GM12878 (cell line): ENCODE data around the gene VRTN. TPM values are rescaled to one million over a fixed set of nuclear protein-coding genes. Genes with fewer than 3 reads are reported as not detected.

ENCODE experiments used
- BRCA1 ChIP-seq: IDR thresholded peaks from 2 replicates; pipeline ENCODE4 v1.6.1; 2011; ENCODE audit warnings: low read depth, low read length, improper control_type of control experiment
- CBX3 ChIP-seq: fragments of 200-600 bp; sonication (generic); IDR thresholded peaks from 2 replicates; pipeline ENCODE4 v1.6.1; 2016; ENCODE audit warnings: low read depth, borderline replicate concordance
- CREB1 ChIP-seq: IDR thresholded peaks from 2 replicates; pipeline ENCODE4 v1.6.1; 2012; ENCODE audit warnings: low read depth, mild to moderate bottlenecking, inconsistent platforms
- HDAC2 ChIP-seq: fragments of 200-600 bp; sonication (generic); IDR thresholded peaks from 2 replicates; pipeline ENCODE4 v1.6.1; 2017
- MTA3 ChIP-seq: IDR thresholded peaks from 2 replicates; pipeline ENCODE4 v1.6.1; 2012; ENCODE audit warnings: low read length, inconsistent platforms, borderline replicate concordance
- SIN3A ChIP-seq: IDR thresholded peaks from 2 replicates; pipeline ENCODE4 v1.6.1; 2012; ENCODE audit warnings: low read depth, low read length, improper control_type of control experiment
- SMARCA5 ChIP-seq: fragments of 450-650 bp; IDR thresholded peaks from 2 replicates; pipeline ENCODE4 v1.6.1; 2017; ENCODE audit warnings: mild to moderate bottlenecking
- TBL1XR1 ChIP-seq: IDR thresholded peaks from 2 replicates; pipeline ENCODE4 v1.6.1; 2012; ENCODE audit warnings: low read depth, low read length, improper control_type of control experiment
- YBX1 ChIP-seq: fragments of 450-650 bp; IDR thresholded peaks from 2 replicates; pipeline ENCODE4 v1.6.1; 2016; ENCODE audit warnings: antibody characterized with exemption
- YY1 ChIP-seq: IDR thresholded peaks from 2 replicates; pipeline ENCODE4 v1.6.1; 2011; ENCODE audit warnings: low read depth, mild to moderate bottlenecking, low read length
- polyA plus RNA-seq, 11 experiments: library from polyadenylated mRNA; depleted of rRNA in 4 of 11; unstranded in 6 of 11; stranded (reverse) in 5 of 11; fragments of >200 nt; fragmentation: Nextera tagmentation in 4 of 11; fragmentation: Illumina TruSeq in 1 of 11; extraction: Ambion mirVana in 4 of 11; extraction: Trizol in 1 of 11; gene quantifications; 1 replicate in 1 of 11; 2 replicates in 10 of 11; pipeline versions ENCODE4 v1.2.1 to v1.2.3, GENCODE V29; 2011 to 2016; ENCODE audit warnings: inconsistent platforms in 2 of 11, missing spikeins in 2 of 11, low read depth in 1 of 11
- total RNA-seq, 4 experiments: library from RNA; depleted of rRNA in 3 of 4; stranded (reverse); fragments of >200 nt in 3 of 4; fragmentation: Illumina TruSeq in 1 of 4; extraction: Trizol in 1 of 4; gene quantifications; 2 replicates each; pipeline versions ENCODE4 v1.2.1 to v1.2.3, GENCODE V29; 2013 to 2021
- TF ChIP-seq, protein P1 (sequence below): fragments of 450-650 bp; IDR thresholded peaks from 2 replicates; pipeline ENCODE4 v1.6.1; 2016; ENCODE audit warnings: mild to moderate bottlenecking, moderate library complexity, borderline replicate concordance
- TF ChIP-seq, protein P2 (sequence below): IDR thresholded peaks from 2 replicates; pipeline ENCODE4 v1.6.1; 2011; ENCODE audit warnings: borderline replicate concordance, low read depth, mild to moderate bottlenecking, moderate library complexity, mixed read lengths, low read length; ENCODE audit not compliant: insufficient read depth; ENCODE audit errors: extremely low read length
- TF ChIP-seq, protein P3 (sequence below): fragments of 450-650 bp; IDR thresholded peaks from 2 replicates; pipeline ENCODE4 v1.6.1; 2016; ENCODE audit warnings: mild to moderate bottlenecking
- TF ChIP-seq, protein P4 (sequence below): fragments of 450-650 bp; IDR thresholded peaks from 2 replicates; pipeline ENCODE4 v1.6.1; 2017; ENCODE audit warnings: mild to moderate bottlenecking
- TF ChIP-seq, protein P5 (sequence below): fragments of 450-650 bp; IDR thresholded peaks from 2 replicates; pipeline ENCODE4 v1.6.1; 2014; ENCODE audit warnings: mild to moderate bottlenecking
- TF ChIP-seq, protein P6 (sequence below): fragments of 450-650 bp; IDR thresholded peaks from 2 replicates; pipeline ENCODE4 v1.6.1; 2017; ENCODE audit warnings: mild to moderate bottlenecking, moderate library complexity

The VRTN gene
- total and polyA plus RNA-seq, 10 of the 15 experiments (the other 5 are each of a cell fraction or from before 2014, with no cell fraction given) = 0.31 TPM; not detected in 9

DNA sequence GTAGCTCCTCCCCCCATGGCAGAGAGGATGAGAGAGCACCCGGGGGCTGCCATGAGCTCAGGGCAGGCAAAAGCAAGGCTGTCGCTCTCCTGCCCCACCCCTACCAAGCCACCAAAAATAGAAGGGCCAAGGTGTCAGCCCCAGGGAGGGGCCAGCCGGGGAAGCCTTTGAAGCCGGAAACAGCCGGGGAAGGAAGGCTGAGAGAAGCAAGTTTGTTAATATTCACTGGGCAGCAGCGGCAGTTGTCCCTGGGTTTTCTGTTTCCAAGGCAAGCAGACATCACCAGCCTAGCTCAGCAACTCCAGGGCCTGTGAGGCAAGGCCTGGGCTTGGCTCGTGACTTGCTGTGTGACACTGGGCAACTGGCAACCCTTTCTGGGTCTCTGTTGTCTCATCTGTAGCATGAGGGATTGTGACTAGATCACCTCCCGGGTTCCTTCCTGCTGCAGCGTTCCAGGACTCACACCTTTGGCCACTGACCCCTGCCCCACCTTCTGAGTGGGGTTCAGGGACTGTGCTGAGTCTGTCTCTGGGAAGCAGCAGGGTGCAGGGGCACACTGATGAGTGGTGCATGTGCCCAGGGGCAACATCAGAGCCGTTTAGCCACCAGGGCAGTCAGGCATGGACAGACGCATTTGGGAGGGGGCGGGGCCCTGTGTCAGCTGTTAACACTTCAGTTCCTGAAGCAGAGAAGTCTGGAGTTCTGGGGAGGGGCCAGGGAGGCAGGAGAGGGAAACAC, 53.4 kb downstream of the VRTN start (continued):
- TF ChIP-seq, protein P1, sequence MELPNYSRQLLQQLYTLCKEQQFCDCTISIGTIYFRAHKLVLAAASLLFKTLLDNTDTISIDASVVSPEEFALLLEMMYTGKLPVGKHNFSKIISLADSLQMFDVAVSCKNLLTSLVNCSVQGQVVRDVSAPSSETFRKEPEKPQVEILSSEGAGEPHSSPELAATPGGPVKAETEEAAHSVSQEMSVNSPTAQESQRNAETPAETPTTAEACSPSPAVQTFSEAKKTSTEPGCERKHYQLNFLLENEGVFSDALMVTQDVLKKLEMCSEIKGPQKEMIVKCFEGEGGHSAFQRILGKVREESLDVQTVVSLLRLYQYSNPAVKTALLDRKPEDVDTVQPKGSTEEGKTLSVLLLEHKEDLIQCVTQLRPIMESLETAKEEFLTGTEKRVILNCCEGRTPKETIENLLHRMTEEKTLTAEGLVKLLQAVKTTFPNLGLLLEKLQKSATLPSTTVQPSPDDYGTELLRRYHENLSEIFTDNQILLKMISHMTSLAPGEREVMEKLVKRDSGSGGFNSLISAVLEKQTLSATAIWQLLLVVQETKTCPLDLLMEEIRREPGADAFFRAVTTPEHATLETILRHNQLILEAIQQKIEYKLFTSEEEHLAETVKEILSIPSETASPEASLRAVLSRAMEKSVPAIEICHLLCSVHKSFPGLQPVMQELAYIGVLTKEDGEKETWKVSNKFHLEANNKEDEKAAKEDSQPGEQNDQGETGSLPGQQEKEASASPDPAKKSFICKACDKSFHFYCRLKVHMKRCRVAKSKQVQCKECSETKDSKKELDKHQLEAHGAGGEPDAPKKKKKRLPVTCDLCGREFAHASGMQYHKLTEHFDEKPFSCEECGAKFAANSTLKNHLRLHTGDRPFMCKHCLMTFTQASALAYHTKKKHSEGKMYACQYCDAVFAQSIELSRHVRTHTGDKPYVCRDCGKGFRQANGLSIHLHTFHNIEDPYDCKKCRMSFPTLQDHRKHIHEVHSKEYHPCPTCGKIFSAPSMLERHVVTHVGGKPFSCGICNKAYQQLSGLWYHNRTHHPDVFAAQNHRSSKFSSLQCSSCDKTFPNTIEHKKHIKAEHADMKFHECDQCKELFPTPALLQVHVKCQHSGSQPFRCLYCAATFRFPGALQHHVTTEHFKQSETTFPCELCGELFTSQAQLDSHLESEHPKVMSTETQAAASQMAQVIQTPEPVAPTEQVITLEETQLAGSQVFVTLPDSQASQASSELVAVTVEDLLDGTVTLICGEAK = no peak; the same call in 1 of the 2 replicates
- TF ChIP-seq BRCA1 = no peak
- TF ChIP-seq, protein P2, sequence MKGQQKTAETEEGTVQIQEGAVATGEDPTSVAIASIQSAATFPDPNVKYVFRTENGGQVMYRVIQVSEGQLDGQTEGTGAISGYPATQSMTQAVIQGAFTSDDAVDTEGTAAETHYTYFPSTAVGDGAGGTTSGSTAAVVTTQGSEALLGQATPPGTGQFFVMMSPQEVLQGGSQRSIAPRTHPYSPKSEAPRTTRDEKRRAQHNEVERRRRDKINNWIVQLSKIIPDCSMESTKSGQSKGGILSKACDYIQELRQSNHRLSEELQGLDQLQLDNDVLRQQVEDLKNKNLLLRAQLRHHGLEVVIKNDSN = no peak
- no peak for TF ChIP-seq CBX3
- TF ChIP-seq HDAC2 = no peak
- TF ChIP-seq, protein P3, sequence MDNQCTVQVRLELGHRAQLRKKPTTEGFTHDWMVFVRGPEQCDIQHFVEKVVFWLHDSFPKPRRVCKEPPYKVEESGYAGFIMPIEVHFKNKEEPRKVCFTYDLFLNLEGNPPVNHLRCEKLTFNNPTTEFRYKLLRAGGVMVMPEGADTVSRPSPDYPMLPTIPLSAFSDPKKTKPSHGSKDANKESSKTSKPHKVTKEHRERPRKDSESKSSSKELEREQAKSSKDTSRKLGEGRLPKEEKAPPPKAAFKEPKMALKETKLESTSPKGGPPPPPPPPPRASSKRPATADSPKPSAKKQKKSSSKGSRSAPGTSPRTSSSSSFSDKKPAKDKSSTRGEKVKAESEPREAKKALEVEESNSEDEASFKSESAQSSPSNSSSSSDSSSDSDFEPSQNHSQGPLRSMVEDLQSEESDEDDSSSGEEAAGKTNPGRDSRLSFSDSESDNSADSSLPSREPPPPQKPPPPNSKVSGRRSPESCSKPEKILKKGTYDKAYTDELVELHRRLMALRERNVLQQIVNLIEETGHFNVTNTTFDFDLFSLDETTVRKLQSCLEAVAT = no peak
- no peak for TF ChIP-seq SIN3A
- no peak for TF ChIP-seq CREB1
- TF ChIP-seq, protein P4, sequence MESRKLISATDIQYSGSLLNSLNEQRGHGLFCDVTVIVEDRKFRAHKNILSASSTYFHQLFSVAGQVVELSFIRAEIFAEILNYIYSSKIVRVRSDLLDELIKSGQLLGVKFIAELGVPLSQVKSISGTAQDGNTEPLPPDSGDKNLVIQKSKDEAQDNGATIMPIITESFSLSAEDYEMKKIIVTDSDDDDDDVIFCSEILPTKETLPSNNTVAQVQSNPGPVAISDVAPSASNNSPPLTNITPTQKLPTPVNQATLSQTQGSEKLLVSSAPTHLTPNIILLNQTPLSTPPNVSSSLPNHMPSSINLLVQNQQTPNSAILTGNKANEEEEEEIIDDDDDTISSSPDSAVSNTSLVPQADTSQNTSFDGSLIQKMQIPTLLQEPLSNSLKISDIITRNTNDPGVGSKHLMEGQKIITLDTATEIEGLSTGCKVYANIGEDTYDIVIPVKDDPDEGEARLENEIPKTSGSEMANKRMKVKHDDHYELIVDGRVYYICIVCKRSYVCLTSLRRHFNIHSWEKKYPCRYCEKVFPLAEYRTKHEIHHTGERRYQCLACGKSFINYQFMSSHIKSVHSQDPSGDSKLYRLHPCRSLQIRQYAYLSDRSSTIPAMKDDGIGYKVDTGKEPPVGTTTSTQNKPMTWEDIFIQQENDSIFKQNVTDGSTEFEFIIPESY = no peak
- TF ChIP-seq YBX1 = no peak
- no peak for TF ChIP-seq YY1
- no peak; the same call in 1 of the 2 replicates for TF ChIP-seq MTA3
- no peak for TF ChIP-seq TBL1XR1
- peak; percentile 51; the same call in 1 of the 2 replicates for TF ChIP-seq SMARCA5
- TF ChIP-seq, protein P5, sequence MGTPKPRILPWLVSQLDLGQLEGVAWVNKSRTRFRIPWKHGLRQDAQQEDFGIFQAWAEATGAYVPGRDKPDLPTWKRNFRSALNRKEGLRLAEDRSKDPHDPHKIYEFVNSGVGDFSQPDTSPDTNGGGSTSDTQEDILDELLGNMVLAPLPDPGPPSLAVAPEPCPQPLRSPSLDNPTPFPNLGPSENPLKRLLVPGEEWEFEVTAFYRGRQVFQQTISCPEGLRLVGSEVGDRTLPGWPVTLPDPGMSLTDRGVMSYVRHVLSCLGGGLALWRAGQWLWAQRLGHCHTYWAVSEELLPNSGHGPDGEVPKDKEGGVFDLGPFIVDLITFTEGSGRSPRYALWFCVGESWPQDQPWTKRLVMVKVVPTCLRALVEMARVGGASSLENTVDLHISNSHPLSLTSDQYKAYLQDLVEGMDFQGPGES = no peak
- TF ChIP-seq, protein P6, sequence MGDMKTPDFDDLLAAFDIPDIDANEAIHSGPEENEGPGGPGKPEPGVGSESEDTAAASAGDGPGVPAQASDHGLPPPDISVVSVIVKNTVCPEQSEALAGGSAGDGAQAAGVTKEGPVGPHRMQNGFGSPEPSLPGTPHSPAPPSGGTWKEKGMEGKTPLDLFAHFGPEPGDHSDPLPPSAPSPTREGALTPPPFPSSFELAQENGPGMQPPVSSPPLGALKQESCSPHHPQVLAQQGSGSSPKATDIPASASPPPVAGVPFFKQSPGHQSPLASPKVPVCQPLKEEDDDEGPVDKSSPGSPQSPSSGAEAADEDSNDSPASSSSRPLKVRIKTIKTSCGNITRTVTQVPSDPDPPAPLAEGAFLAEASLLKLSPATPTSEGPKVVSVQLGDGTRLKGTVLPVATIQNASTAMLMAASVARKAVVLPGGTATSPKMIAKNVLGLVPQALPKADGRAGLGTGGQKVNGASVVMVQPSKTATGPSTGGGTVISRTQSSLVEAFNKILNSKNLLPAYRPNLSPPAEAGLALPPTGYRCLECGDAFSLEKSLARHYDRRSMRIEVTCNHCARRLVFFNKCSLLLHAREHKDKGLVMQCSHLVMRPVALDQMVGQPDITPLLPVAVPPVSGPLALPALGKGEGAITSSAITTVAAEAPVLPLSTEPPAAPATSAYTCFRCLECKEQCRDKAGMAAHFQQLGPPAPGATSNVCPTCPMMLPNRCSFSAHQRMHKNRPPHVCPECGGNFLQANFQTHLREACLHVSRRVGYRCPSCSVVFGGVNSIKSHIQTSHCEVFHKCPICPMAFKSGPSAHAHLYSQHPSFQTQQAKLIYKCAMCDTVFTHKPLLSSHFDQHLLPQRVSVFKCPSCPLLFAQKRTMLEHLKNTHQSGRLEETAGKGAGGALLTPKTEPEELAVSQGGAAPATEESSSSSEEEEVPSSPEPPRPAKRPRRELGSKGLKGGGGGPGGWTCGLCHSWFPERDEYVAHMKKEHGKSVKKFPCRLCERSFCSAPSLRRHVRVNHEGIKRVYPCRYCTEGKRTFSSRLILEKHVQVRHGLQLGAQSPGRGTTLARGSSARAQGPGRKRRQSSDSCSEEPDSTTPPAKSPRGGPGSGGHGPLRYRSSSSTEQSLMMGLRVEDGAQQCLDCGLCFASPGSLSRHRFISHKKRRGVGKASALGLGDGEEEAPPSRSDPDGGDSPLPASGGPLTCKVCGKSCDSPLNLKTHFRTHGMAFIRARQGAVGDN = no peak
